Measurements from ENCODE around the gene ARMCX5.

ARMCX5 gene

GRCh38 chrX:102599084-102599950 lies at the start of gene ARMCX5:
Gene ARMCX5 (plus strand): TSS chrX:102599515. CDS start chrX:102602142, 2,627 bp downstream.
- peak; percentile 41 to 52 for DNase-seq (ENCODE audit: low read depth in 2 of 2)

GRCh38 chrX:102558607-102559006 lies 40.7 kb upstream of the ARMCX5 start:
- no peak for DNase-seq (ENCODE audit: low read depth in 2 of 2)

GRCh38 chrX:102560423-102561068 lies 38.8 kb upstream of the ARMCX5 start:
- no peak for DNase-seq (ENCODE audit: low read depth in 2 of 2)

GRCh38 chrX:102580891-102581290 lies 18.4 kb upstream of the ARMCX5 start:
- DNase-seq (ENCODE audit: low read depth in 2 of 2) = no peak

GRCh38 chrX:102593367-102593766 lies 5.9 kb upstream of the ARMCX5 start:
- DNase-seq (ENCODE audit: low read depth in 2 of 2) = no peak

GRCh38 chrX:102599951-102600579 lies 750 bp downstream of the ARMCX5 start:
- DNase-seq (ENCODE audit: low read depth in 2 of 2) = no peak

- no peak for DNase-seq (ENCODE audit: low read depth in 2 of 2)
These were observed 5.0 kb downstream of the ARMCX5 start for GRCh38 chrX:102604327-102604726.

GRCh38 chrX:102606115-102606514 lies 6.8 kb downstream of the ARMCX5 start:
- DNase-seq (ENCODE audit: low read depth in 2 of 2) = no peak

- no peak for DNase-seq (ENCODE audit: low read depth in 2 of 2)
These were observed 11.6 kb downstream of the ARMCX5 start for GRCh38 chrX:102610905-102611304.

GRCh38 chrX:102624105-102624504 lies 24.8 kb downstream of the ARMCX5 start:
- no peak for DNase-seq (ENCODE audit: low read depth in 2 of 2)

GRCh38 chrX:102627640-102628039 lies 28.3 kb downstream of the ARMCX5 start:
- DNase-seq (ENCODE audit: low read depth in 2 of 2) = no peak

- DNase-seq (ENCODE audit: low read depth in 2 of 2) = no peak
These were observed 38.2 kb downstream of the ARMCX5 start for GRCh38 chrX:102637561-102637960.

GRCh38 chrX:102650903-102651241 lies 51.6 kb downstream of the ARMCX5 start:
- no peak for DNase-seq (ENCODE audit: low read depth in 2 of 2)

- no peak for DNase-seq (ENCODE audit: low read depth in 2 of 2)
These were observed 52.1 kb downstream of the ARMCX5 start, which contains the start of gene GPRASP1 for GRCh38 chrX:102651242-102652011. Gene GPRASP1 (plus strand): TSS chrX:102651483. CDS start chrX:102653914, 2,431 bp downstream.

- no peak for DNase-seq (ENCODE audit: low read depth in 2 of 2)
These were observed 52.8 kb downstream of the ARMCX5 start for GRCh38 chrX:102652031-102652688.
